ENCODE results near the gene PDLIM4. TPM values are rescaled to one million over a fixed set of nuclear protein-coding genes. Genes with fewer than 3 reads are reported as not detected.

Gene PDLIM4
- total RNA-seq, 1 experiment from 2014 or later: 47.2 TPM

DNA sequence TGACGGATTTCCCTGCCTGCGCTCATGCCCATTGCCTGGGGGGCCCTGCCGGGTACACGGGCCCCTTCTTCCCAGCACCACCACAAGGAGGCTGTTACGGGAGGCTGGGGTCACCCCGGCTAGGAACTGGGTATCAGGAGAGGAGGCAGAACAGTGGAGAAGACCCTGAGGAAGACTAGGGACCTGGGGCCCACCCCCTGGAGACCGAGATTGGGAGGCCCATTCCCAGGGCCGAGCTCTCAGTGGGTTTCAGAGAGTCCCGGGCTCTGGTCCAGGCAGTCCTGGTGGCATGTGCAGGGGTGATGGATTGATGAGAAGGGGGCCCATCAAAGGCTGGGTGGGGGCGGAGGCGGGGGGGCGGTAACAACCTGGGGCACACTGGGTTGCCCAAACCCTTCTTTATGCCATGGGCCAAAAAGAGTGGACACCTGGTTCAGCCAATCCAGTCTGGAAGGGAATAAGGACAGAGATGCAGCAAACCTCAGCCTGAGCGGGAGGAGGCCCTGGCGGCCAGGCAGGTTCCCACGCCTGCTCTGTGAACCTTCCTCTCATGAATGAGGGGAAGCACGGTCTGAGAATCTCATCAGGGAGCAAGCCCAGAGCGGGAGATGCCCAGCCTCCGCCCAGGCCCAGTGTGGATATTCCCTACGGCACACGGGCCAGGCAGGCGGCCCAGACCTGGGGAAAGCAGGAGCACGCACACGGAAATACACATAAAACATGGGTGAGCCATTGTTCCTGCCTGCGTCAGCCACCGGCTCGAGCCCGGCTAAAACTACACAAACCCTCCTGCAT, 29.1 kb upstream of the PDLIM4 start:
- H3K9me3 ChIP-seq (ENCODE audit: insufficient read depth, low read depth): no peaks in the 10 kb centered on the region
- no peaks in the 10 kb centered on the region for H3K36me3 ChIP-seq (ENCODE audit: low read depth)
- H3K4me1 ChIP-seq (replicated peaks; ENCODE audit: insufficient read depth): peaks cover 12% of the 10 kb centered on the region
- H2AFZ ChIP-seq: peak overlapping the region; percentile 85
- peak overlapping the region; percentile 99 for H3K4me2 ChIP-seq
- intact Hi-C loops (cut with micrococcal nuclease; ENCODE audit: unreplicated experiment): no loop called here
- no peaks in the 10 kb centered on the region for H3K27me3 ChIP-seq (ENCODE audit: insufficient read depth, low read depth)
- POLR2A ChIA-PET (ENCODE audit: unreplicated experiment): interaction anchor here (0.6 to 1.0 kb wide), 3 partner anchors 13 to 354 kb away, joined by 3 to 12 read pairs (median 7); no protein-coding TSS in a partner anchor
- H4K20me1 ChIP-seq (ENCODE audit: insufficient read depth): no peaks in the 10 kb centered on the region
- no TSS peak for BruUV-seq (replicated peaks)
- no peaks in the 10 kb centered on the region for H3F3A ChIP-seq (ENCODE audit: insufficient read depth, low read depth)
- no peak for TF ChIP-seq EZH2 (IDR thresholded peaks at IDR 0.05; ENCODE audit: low read depth)
- TF ChIP-seq, protein P1, sequence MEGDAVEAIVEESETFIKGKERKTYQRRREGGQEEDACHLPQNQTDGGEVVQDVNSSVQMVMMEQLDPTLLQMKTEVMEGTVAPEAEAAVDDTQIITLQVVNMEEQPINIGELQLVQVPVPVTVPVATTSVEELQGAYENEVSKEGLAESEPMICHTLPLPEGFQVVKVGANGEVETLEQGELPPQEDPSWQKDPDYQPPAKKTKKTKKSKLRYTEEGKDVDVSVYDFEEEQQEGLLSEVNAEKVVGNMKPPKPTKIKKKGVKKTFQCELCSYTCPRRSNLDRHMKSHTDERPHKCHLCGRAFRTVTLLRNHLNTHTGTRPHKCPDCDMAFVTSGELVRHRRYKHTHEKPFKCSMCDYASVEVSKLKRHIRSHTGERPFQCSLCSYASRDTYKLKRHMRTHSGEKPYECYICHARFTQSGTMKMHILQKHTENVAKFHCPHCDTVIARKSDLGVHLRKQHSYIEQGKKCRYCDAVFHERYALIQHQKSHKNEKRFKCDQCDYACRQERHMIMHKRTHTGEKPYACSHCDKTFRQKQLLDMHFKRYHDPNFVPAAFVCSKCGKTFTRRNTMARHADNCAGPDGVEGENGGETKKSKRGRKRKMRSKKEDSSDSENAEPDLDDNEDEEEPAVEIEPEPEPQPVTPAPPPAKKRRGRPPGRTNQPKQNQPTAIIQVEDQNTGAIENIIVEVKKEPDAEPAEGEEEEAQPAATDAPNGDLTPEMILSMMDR (conservative IDR thresholded peaks at IDR 0.05): no peak
- CTCF ChIA-PET: no interaction called here
- no peak overlapping the region for H3K27ac ChIP-seq
- no peaks in the 10 kb centered on the region for H3K79me2 ChIP-seq (ENCODE audit: low read depth)
- no peaks in the 10 kb centered on the region for H3K9me2 ChIP-seq (ENCODE audit: insufficient read depth)
- H3K4me3 ChIP-seq: peak overlapping the region; percentile 78
- DNase-seq: no peak

DNA sequence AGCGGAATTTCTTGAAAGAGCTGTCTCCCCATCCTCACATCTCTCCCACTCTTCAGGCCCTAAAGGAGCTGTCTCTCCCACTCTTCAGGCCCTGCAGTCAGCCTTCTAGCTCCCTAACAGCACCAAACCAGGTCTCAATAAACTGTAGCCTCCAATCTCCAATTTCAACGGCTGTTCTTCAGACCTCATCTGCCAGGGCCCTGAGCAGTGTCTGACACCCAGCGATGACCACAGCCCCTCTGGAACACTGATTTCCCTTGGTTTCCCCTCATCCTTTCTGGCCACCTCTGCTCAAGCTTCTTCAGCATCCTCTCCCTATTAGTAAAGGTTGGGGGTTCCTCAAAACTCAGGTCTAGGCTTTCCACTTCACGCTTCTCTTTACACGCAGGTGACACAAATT, 28.3 kb upstream of the PDLIM4 start:
- BruUV-seq (replicated peaks): no TSS peak
- Histone ChIP-seq H3K27ac (no peak overlapping the region), H3K4me2 (no peak overlapping the region), H3K9me3 (ENCODE audit: insufficient read depth, low read depth) (no peaks in the 10 kb centered on the region), H2AFZ (no peak overlapping the region), H3K36me3 (ENCODE audit: low read depth) (no peaks in the 10 kb centered on the region), H3K27me3 (ENCODE audit: insufficient read depth, low read depth) (no peaks in the 10 kb centered on the region), H3K79me2 (ENCODE audit: low read depth) (no peaks in the 10 kb centered on the region), H3K9me2 (ENCODE audit: insufficient read depth) (no peaks in the 10 kb centered on the region), H3K4me3 (no peak overlapping the region), H3K4me1 (replicated peaks; ENCODE audit: insufficient read depth) (peaks cover 12% of the 10 kb centered on the region), H3F3A (ENCODE audit: insufficient read depth, low read depth) (no peaks in the 10 kb centered on the region), H4K20me1 (ENCODE audit: insufficient read depth) (no peaks in the 10 kb centered on the region)
- intact Hi-C loops (cut with micrococcal nuclease; ENCODE audit: unreplicated experiment): no loop called here
- ChIA-PET CTCF (no interaction called here), POLR2A (ENCODE audit: unreplicated experiment) (no interaction called here)
- TF ChIP-seq, protein P1 (conservative IDR thresholded peaks at IDR 0.05): no peak
- TF ChIP-seq EZH2 (IDR thresholded peaks at IDR 0.05; ENCODE audit: low read depth): no peak
- DNase-seq: no peak

DNA sequence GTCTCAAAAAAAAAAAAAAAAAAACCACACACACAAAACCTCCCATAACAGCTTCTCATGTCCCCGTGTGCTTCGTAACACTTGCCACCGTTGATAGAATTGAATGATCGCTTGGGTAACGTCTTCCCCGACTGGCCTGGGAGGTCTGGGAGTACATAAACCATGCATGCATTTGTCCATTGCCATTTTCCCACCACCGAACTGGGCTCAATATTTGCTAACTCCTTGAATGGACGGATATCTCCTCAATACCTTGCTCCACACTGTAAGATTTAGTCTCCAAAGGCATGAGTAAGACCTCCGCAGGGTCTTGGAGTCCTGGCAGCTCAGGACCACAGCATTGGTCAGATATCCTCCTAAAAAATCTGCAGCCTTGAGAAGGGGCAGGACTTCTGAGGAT, 26.6 kb upstream of the PDLIM4 start:
- no peaks in the 10 kb centered on the region for H4K20me1 ChIP-seq (ENCODE audit: insufficient read depth)
- intact Hi-C loops (cut with micrococcal nuclease; ENCODE audit: unreplicated experiment): no loop called here
- no TSS peak for BruUV-seq (replicated peaks)
- H3K36me3 ChIP-seq (ENCODE audit: low read depth): no peaks in the 10 kb centered on the region
- H3K27me3 ChIP-seq (ENCODE audit: insufficient read depth, low read depth): no peaks in the 10 kb centered on the region
- H3K9me3 ChIP-seq (ENCODE audit: insufficient read depth, low read depth): no peaks in the 10 kb centered on the region
- ChIA-PET CTCF (no interaction called here), POLR2A (ENCODE audit: unreplicated experiment) (no interaction called here)
- H3K4me3 ChIP-seq: no peak overlapping the region
- no peak overlapping the region for H3K27ac ChIP-seq
- H3F3A ChIP-seq (ENCODE audit: insufficient read depth, low read depth): no peaks in the 10 kb centered on the region
- TF ChIP-seq, protein P1 (conservative IDR thresholded peaks at IDR 0.05): no peak
- H3K79me2 ChIP-seq (ENCODE audit: low read depth): no peaks in the 10 kb centered on the region
- no peak overlapping the region for H3K4me2 ChIP-seq
- no peak for DNase-seq
- H3K9me2 ChIP-seq (ENCODE audit: insufficient read depth): no peaks in the 10 kb centered on the region
- no peak overlapping the region for H2AFZ ChIP-seq
- peaks cover 12% of the 10 kb centered on the region for H3K4me1 ChIP-seq (replicated peaks; ENCODE audit: insufficient read depth)
